CD4-positive, alpha-beta T cell (primary cell): ENCODE data around the gene FAM53B. TPM values are rescaled to one million over a fixed set of nuclear protein-coding genes. Genes with fewer than 3 reads are reported as not detected.

Experiments
- ATAC-seq: fragments of 200-7000 bp; cut with Tn5 transposase; one replicate; pipeline ENCODE4 v1.10.0; 2022; ENCODE audit warnings: mild to moderate bottlenecking; ENCODE audit not compliant: poor library complexity
- CTCF ChIA-PET: fragments of 350-600 bp; sonication (Branson Sonifier 250); formaldehyde crosslinking; loops from one replicate; lab custom pipeline; 2021; ENCODE audit warnings: antibody characterized with exemption, inconsistent platforms; lab: Charles Lee
- POLR2A ChIA-PET: fragments of 350-600 bp; sonication (Branson Sonifier 250); formaldehyde crosslinking; loops from one replicate; lab custom pipeline; 2021; ENCODE audit warnings: antibody characterized with exemption, inconsistent platforms; lab: Charles Lee
- DNase-seq, 14 experiments: peaks; one replicate each; pipeline ENCODE4 v3.0.0-alpha.2; 2013 to 2020; ENCODE audit warnings: mixed read lengths in 2 of 14
- H3K27ac ChIP-seq, 2 donors: one replicate each; pipeline versions ENCODE4 v1.5.1 to v1.7.0; 2013; ENCODE audit warnings: low read length in 2 of 2, low read depth in 1 of 2, mild to moderate bottlenecking in 1 of 2
- H3K27me3 ChIP-seq, 2 experiments: 1 replicate in 1 of 2; 2 replicates in 1 of 2; pipeline versions ENCODE4 v1.6.1 to v1.7.0; 2013; ENCODE audit warnings: low read length in 2 of 2, control low read depth in 1 of 2, mild to moderate bottlenecking in 1 of 2, moderate library complexity in 1 of 2; ENCODE audit not compliant: insufficient read depth in 2 of 2, control insufficient read depth in 1 of 2
- H3K36me3 ChIP-seq: one replicate; pipeline ENCODE4 v1.6.1; 2013; ENCODE audit warnings: low read length, control low read depth; ENCODE audit not compliant: insufficient read depth
- H3K4me1 ChIP-seq: one replicate; pipeline ENCODE4 v1.6.1; 2013; ENCODE audit warnings: low read length, control low read depth; ENCODE audit not compliant: insufficient read depth
- H3K4me3 ChIP-seq: one replicate; pipeline ENCODE4 v1.5.1; 2013; ENCODE audit warnings: mild to moderate bottlenecking, low read length, moderate library complexity
- H3K9me3 ChIP-seq, 2 experiments: 1 replicate in 1 of 2; 2 replicates in 1 of 2; pipeline versions ENCODE4 v1.6.1 to v1.7.0; 2013; ENCODE audit warnings: low read length in 2 of 2, mild to moderate bottlenecking in 2 of 2, control low read depth in 1 of 2, moderate library complexity in 1 of 2; ENCODE audit not compliant: control insufficient read depth in 1 of 2, insufficient read depth in 1 of 2
- H3K27ac Mint-ChIP-seq: one replicate; pipeline ENCODE4 v1.8.0; 2020; ENCODE audit warnings: mixed read lengths
- H3K27me3 Mint-ChIP-seq: one replicate; pipeline ENCODE4 v1.8.0; 2021; ENCODE audit warnings: mixed read lengths
- H3K36me3 Mint-ChIP-seq: one replicate; pipeline ENCODE4 v1.8.0; 2021; ENCODE audit warnings: low read depth, mixed read lengths
- H3K4me1 Mint-ChIP-seq: one replicate; pipeline ENCODE4 v1.8.0; 2021; ENCODE audit warnings: low read depth, mixed read lengths
- H3K4me3 Mint-ChIP-seq: one replicate; pipeline ENCODE4 v1.8.0; 2020; ENCODE audit warnings: mild to moderate bottlenecking, mixed read lengths
- H3K9me3 Mint-ChIP-seq: one replicate; pipeline ENCODE4 v1.8.0; 2020; ENCODE audit warnings: mixed read lengths
- CTCF ChIP-seq: fragments of 200-600 bp; IDR thresholded peaks from one replicate; pipeline ENCODE4 v1.8.0; 2022; ENCODE audit warnings: antibody characterized with exemption, mild to moderate bottlenecking
- intact Hi-C, 2 experiments: fragments of 100-400 bp; cut with DNase I in 1 of 2; cut with micrococcal nuclease in 1 of 2; formaldehyde crosslinking; loops; one replicate each; pipeline versions ENCODE4 v1.15.1 to v1.9.0; 2023 to 2025; cut with DNase I, micrococcal nuclease
- total RNA-seq, 174 experiments: library from RNA in 2 of 174; stranded (reverse) in 2 of 174; gene quantifications; one replicate each; pipeline ENCODE4 v1.2.3 and lab custom pipeline; 2021 to 2026

Gene FAM53B
- total RNA-seq, 2 experiments from 2014 or later, result 32.9 to 33.6 TPM

- ChIA-PET POLR2A (interaction anchor here (0.7 to 6.5 kb wide), 3 partner anchors 8 to 45 kb away, joined by 3 to 55 read pairs (median 3); no protein-coding TSS in a partner anchor), CTCF (interaction anchor here (1.1 to 17.5 kb wide), 2 partner anchors 10 to 37 kb away, joined by 4 to 253 read pairs; no protein-coding TSS in a partner anchor)
- H3K36me3 Mint-ChIP-seq, result no peaks in the 10 kb centered on the region
- H3K27me3 Mint-ChIP-seq, result no peaks in the 10 kb centered on the region
- DNase-seq (peak in 1 of 14 experiments; percentile 27), ATAC-seq (no peak)
- H3K4me3 Mint-ChIP-seq, result peak overlapping the region; percentile 21
- intact Hi-C loops, result no loop called here
- peaks cover 94% of the 10 kb centered on the region for H3K4me1 Mint-ChIP-seq
- H3K27ac ChIP-seq, result peak overlapping the region in 1 of 2 donors; percentile 74
- no peaks in the 10 kb centered on the region for H3K9me3 Mint-ChIP-seq
- H3K9me3 ChIP-seq, result no peaks in the 10 kb centered on the region
- no peak for TF ChIP-seq CTCF
- no peaks in the 10 kb centered on the region for H3K27me3 ChIP-seq
- H3K4me3 ChIP-seq, result no peak overlapping the region
- peak overlapping the region; percentile 86 for H3K27ac Mint-ChIP-seq
- peaks cover 10% of the 10 kb centered on the region for H3K36me3 ChIP-seq
- H3K4me1 ChIP-seq, result peaks cover 94% of the 10 kb centered on the region
These were observed 19.0 kb downstream of the FAM53B start for GRCh38 chr10:124725171-124725631.

GRCh38 chr10:124724279-124725027, 19.7 kb downstream of the FAM53B start:
- H3K9me3 Mint-ChIP-seq, result no peaks in the 10 kb centered on the region
- no peak for ATAC-seq
- peak overlapping the region; percentile 71 for H3K4me3 Mint-ChIP-seq
- Histone ChIP-seq H3K27ac (peak overlapping the region; percentile 74 to 87), H3K9me3 (no peaks in the 10 kb centered on the region), H3K4me1 (peaks cover 94% of the 10 kb centered on the region), H3K36me3 (peaks cover 10% of the 10 kb centered on the region), H3K4me3 (no peak overlapping the region), H3K27me3 (no peaks in the 10 kb centered on the region)
- intact Hi-C loops, result no loop called here
- ChIA-PET CTCF (interaction anchor here (1.0 to 17.5 kb wide), 3 partner anchors 11 to 53 kb away, joined by 3 to 253 read pairs (median 4); no protein-coding TSS in a partner anchor), POLR2A (interaction anchor here (0.7 to 6.5 kb wide), 5 partner anchors 9 to 75 kb away, joined by 3 to 55 read pairs (median 5); no protein-coding TSS in a partner anchor)
- no peaks in the 10 kb centered on the region for H3K36me3 Mint-ChIP-seq
- peak in 1 of 14 experiments; percentile 30 for DNase-seq
- H3K27ac Mint-ChIP-seq, result peak overlapping the region; percentile 86
- no peak for TF ChIP-seq CTCF
- H3K27me3 Mint-ChIP-seq, result no peaks in the 10 kb centered on the region
- H3K4me1 Mint-ChIP-seq, result peaks cover 90% of the 10 kb centered on the region

GRCh38 chr10:124723826-124724225, 20.4 kb downstream of the FAM53B start:
- H3K9me3 ChIP-seq, result no peaks in the 10 kb centered on the region
- intact Hi-C loops, result loop anchor here in 1 of 2 experiments (1.0 kb wide), 1 partner anchor 10 kb away; no protein-coding TSS in a partner anchor
- peaks cover 94% of the 10 kb centered on the region for H3K4me1 ChIP-seq
- Mint-ChIP-seq H3K27me3 (no peaks in the 10 kb centered on the region), H3K9me3 (no peaks in the 10 kb centered on the region), H3K27ac (peak overlapping the region; percentile 86), H3K4me3 (peak overlapping the region; percentile 71), H3K4me1 (peaks cover 90% of the 10 kb centered on the region), H3K36me3 (no peaks in the 10 kb centered on the region)
- no peaks in the 10 kb centered on the region for H3K27me3 ChIP-seq
- peak in 1 of 14 experiments; percentile 0 for DNase-seq
- H3K36me3 ChIP-seq, result peaks cover 10% of the 10 kb centered on the region
- no peak for ATAC-seq
- H3K27ac ChIP-seq, result peak overlapping the region; percentile 74 to 87
- POLR2A ChIA-PET, result interaction anchor here (0.9 to 6.5 kb wide), 7 partner anchors 8 to 74 kb away, joined by 3 to 55 read pairs (median 5); no protein-coding TSS in a partner anchor
- TF ChIP-seq CTCF, result no peak
- no peak overlapping the region for H3K4me3 ChIP-seq
- CTCF ChIA-PET, result interaction anchor here (0.7 to 17.5 kb wide), 5 partner anchors 11 to 76 kb away, joined by 3 to 253 read pairs (median 3); no protein-coding TSS in a partner anchor
